Calu3 (cell line): ENCODE data around the gene SP140. TPM values are rescaled to one million over a fixed set of nuclear protein-coding genes. Genes with fewer than 3 reads are reported as not detected.

Source experiments
- BruUV-seq: library from RNA; stranded (reverse); fragments of 400-500 nt; replicated peaks from 2 replicates; lab custom pipeline; 2021; lab: Mats Ljungman, UMichigan
- CTCF ChIA-PET: fragments of 300-600 bp; sonication (Branson Sonifier 250); formaldehyde crosslinking; loops from one replicate; lab custom pipeline; 2022; ENCODE audit warnings: antibody characterized with exemption; lab: Charles Lee
- DNase-seq: peaks from one replicate; pipeline ENCODE4 v3.0.0; 2022
- H3K27ac Mint-ChIP-seq: one replicate; pipeline ENCODE4 v1.8.0; 2022; ENCODE audit warnings: mixed read lengths; ENCODE audit not compliant: unreplicated experiment
- H3K27me3 Mint-ChIP-seq: one replicate; pipeline ENCODE4 v1.8.0; 2022; ENCODE audit warnings: mixed read lengths; ENCODE audit not compliant: unreplicated experiment
- H3K36me3 Mint-ChIP-seq: one replicate; pipeline ENCODE4 v1.8.0; 2022; ENCODE audit warnings: mild to moderate bottlenecking, moderate library complexity, mixed read lengths; ENCODE audit not compliant: insufficient read depth, unreplicated experiment
- H3K4me1 Mint-ChIP-seq: one replicate; pipeline ENCODE4 v1.8.0; 2022; ENCODE audit warnings: mild to moderate bottlenecking, low read depth, mixed read lengths; ENCODE audit not compliant: unreplicated experiment
- H3K4me3 Mint-ChIP-seq: one replicate; pipeline ENCODE4 v1.8.0; 2022; ENCODE audit warnings: mild to moderate bottlenecking, low read depth, moderate library complexity, mixed read lengths; ENCODE audit not compliant: unreplicated experiment
- H3K9me3 Mint-ChIP-seq: one replicate; pipeline ENCODE4 v1.8.0; 2022; ENCODE audit warnings: low read depth, mixed read lengths; ENCODE audit not compliant: unreplicated experiment
- CTCF ChIP-seq: fragments of 200-600 bp; IDR thresholded peaks from one replicate; pipeline ENCODE4 v1.8.0; 2022; ENCODE audit warnings: antibody characterized with exemption; ENCODE audit not compliant: unreplicated experiment
- intact Hi-C: fragments of 100-400 bp; cut with micrococcal nuclease; formaldehyde crosslinking; loops from one replicate; pipeline ENCODE4 v1.10.0; 2022; ENCODE audit not compliant: unreplicated experiment
- total RNA-seq: library from RNA; stranded (reverse); gene quantifications from 2 replicates; pipeline ENCODE4 v1.2.3, GENCODE V29; 2022

SP140 gene
- total RNA-seq, 1 experiment from 2014 or later = 10.9 TPM

- peaks cover 7% of the 10 kb centered on the region for H3K36me3 Mint-ChIP-seq
- DNase-seq = no peak
- no peak overlapping the region for H3K27ac Mint-ChIP-seq
- intact Hi-C loops = no loop called here
- no peaks in the 10 kb centered on the region for H3K27me3 Mint-ChIP-seq
- no peak overlapping the region for H3K4me3 Mint-ChIP-seq
- peaks cover 36% of the 10 kb centered on the region for H3K4me1 Mint-ChIP-seq
- CTCF ChIA-PET = no interaction called here
- no peaks in the 10 kb centered on the region for H3K9me3 Mint-ChIP-seq
- no TSS peak for BruUV-seq
- TF ChIP-seq CTCF = no peak
Observed at GRCh38 chr2:230224458-230224857, 1.1 kb upstream of the SP140 start.

GRCh38 chr2:230226051-230226551 is 565 bp downstream of the SP140 start:
- no TSS peak for BruUV-seq
- intact Hi-C loops = no loop called here

GRCh38 chr2:230227216-230227615 is 1.7 kb downstream of the SP140 start:
- TF ChIP-seq CTCF = no peak
- Mint-ChIP-seq H3K27me3 (no peaks in the 10 kb centered on the region), H3K4me1 (peaks cover 52% of the 10 kb centered on the region), H3K4me3 (no peak overlapping the region), H3K36me3 (peaks cover 10% of the 10 kb centered on the region), H3K27ac (no peak overlapping the region), H3K9me3 (no peaks in the 10 kb centered on the region)
- no TSS peak for BruUV-seq
- intact Hi-C loops = no loop called here
- CTCF ChIA-PET = no interaction called here
- no peak for DNase-seq

More at GRCh38 chr2:230226051-230226551, 565 bp downstream of the SP140 start:
- Mint-ChIP-seq H3K9me3 (no peaks in the 10 kb centered on the region), H3K4me1 (peaks cover 41% of the 10 kb centered on the region), H3K4me3 (no peak overlapping the region), H3K27ac (no peak overlapping the region), H3K36me3 (peaks cover 10% of the 10 kb centered on the region), H3K27me3 (no peaks in the 10 kb centered on the region)
- CTCF ChIA-PET = interaction anchor here (0.7 kb wide), 1 partner anchor 324 kb away, joined by 5 read pairs; no protein-coding TSS in a partner anchor
- no peak for TF ChIP-seq CTCF
- DNase-seq = no peak

- Mint-ChIP-seq H3K4me1 (peaks cover 50% of the 10 kb centered on the region), H3K27ac (peak overlapping the region; percentile 66), H3K9me3 (no peaks in the 10 kb centered on the region), H3K27me3 (no peaks in the 10 kb centered on the region), H3K4me3 (peak overlapping the region; percentile 31), H3K36me3 (peaks cover 10% of the 10 kb centered on the region)
- intact Hi-C loops = loop anchor here (2.0 to 5.0 kb wide), 2 partner anchors 97 to 182 kb away; partner anchors contain the start of gene SP140L
- TF ChIP-seq CTCF = no peak
- DNase-seq = peak; percentile 67
- CTCF ChIA-PET = interaction anchor here (0.9 to 1.3 kb wide), 2 partner anchors 10 to 97 kb away, joined by 3 to 6 read pairs; partner anchors contain the start of genes SP110 and SP140L
- no TSS peak for BruUV-seq
Observed at GRCh38 chr2:230230087-230230486, 4.6 kb downstream of the SP140 start.
